AG04450 (cell line): Measurements from ENCODE around the gene PPP1R13L. TPM values are rescaled to one million over a fixed set of nuclear protein-coding genes. Genes with fewer than 3 reads are reported as not detected.
A peak's percentile ranks its signal among the peaks of the same experiment; 100 is the strongest.

Experiments
- CTCF ChIA-PET: fragments of 300-600, 350-600 bp; formaldehyde crosslinking; extraction: SDS; loops from one replicate; lab custom pipeline; 2022; ENCODE audit warnings: antibody characterized with exemption, inconsistent platforms; lab: Charles Lee
- POLR2A ChIA-PET: fragments of 350-600 bp; formaldehyde crosslinking; extraction: SDS; loops from one replicate; lab custom pipeline; 2021; ENCODE audit warnings: antibody characterized with exemption, inconsistent platforms; lab: Yijun Ruan, JAX
- DNase-seq: peaks from one replicate; pipeline ENCODE4 v3.0.0-alpha.2; 2011; ENCODE audit warnings: low read depth, low spot score
- H3K27ac ChIP-seq: one replicate; pipeline ENCODE4 v1.5.1; 2012; ENCODE audit warnings: low read depth, low read length, control low read depth
- H3K27me3 ChIP-seq: one replicate; pipeline ENCODE4 v1.6.0; 2012; ENCODE audit warnings: low read length; ENCODE audit not compliant: control insufficient read depth, insufficient read depth
- H3K4me3 ChIP-seq: 2 replicates; pipeline ENCODE4 v1.5.1; 2011; ENCODE audit warnings: mild to moderate bottlenecking, low read depth, low read length, control low read depth
- H3K9me3 ChIP-seq: 2 replicates; pipeline ENCODE4 v1.5.1; 2012; ENCODE audit warnings: low read length; ENCODE audit not compliant: control insufficient read depth, insufficient read depth
- polyA plus RNA-seq: library from polyadenylated mRNA; depleted of rRNA; stranded (reverse); fragments of >200 nt; gene quantifications from 2 replicates; pipeline ENCODE4 v1.2.3, GENCODE V29; 2011
- TF ChIP-seq, protein P1 (sequence below): IDR thresholded peaks from 2 replicates; pipeline ENCODE4 v1.5.1; 2011; ENCODE audit warnings: low read depth, low read length, control low read depth, inconsistent platforms

PPP1R13L gene
- polyA plus RNA-seq, 1 experiment, result 2.4 TPM

DNA sequence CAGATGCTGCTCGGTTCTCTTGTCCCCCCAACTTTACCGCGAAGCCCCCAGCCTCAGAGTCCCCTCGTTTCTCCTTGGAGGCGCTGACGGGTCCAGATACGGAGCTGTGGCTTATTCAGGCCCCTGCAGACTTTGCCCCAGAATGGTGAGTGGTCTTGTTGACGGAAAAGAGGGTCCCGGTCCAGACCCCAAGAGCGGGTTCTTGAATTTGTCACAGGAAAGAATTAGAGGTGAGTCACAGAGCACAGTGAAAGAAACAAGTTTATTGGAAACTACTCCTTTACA lies 2.2 kb upstream of the PPP1R13L start:
- no peaks in the 10 kb centered on the region; the same call in 1 of the 2 replicates for H3K9me3 ChIP-seq
- no peak overlapping the region for H3K27ac ChIP-seq
- no peak for DNase-seq
- POLR2A ChIA-PET, result interaction anchor here (0.6 to 1.3 kb wide), 2 partner anchors 9 to 80 kb away, joined by 3 to 4 read pairs; no protein-coding TSS in a partner anchor
- peak overlapping the region; percentile 86 for H3K4me3 ChIP-seq
- H3K27me3 ChIP-seq, result no peaks in the 10 kb centered on the region
- TF ChIP-seq, protein P1, sequence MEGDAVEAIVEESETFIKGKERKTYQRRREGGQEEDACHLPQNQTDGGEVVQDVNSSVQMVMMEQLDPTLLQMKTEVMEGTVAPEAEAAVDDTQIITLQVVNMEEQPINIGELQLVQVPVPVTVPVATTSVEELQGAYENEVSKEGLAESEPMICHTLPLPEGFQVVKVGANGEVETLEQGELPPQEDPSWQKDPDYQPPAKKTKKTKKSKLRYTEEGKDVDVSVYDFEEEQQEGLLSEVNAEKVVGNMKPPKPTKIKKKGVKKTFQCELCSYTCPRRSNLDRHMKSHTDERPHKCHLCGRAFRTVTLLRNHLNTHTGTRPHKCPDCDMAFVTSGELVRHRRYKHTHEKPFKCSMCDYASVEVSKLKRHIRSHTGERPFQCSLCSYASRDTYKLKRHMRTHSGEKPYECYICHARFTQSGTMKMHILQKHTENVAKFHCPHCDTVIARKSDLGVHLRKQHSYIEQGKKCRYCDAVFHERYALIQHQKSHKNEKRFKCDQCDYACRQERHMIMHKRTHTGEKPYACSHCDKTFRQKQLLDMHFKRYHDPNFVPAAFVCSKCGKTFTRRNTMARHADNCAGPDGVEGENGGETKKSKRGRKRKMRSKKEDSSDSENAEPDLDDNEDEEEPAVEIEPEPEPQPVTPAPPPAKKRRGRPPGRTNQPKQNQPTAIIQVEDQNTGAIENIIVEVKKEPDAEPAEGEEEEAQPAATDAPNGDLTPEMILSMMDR, result no peak
- CTCF ChIA-PET, result no interaction called here

DNA sequence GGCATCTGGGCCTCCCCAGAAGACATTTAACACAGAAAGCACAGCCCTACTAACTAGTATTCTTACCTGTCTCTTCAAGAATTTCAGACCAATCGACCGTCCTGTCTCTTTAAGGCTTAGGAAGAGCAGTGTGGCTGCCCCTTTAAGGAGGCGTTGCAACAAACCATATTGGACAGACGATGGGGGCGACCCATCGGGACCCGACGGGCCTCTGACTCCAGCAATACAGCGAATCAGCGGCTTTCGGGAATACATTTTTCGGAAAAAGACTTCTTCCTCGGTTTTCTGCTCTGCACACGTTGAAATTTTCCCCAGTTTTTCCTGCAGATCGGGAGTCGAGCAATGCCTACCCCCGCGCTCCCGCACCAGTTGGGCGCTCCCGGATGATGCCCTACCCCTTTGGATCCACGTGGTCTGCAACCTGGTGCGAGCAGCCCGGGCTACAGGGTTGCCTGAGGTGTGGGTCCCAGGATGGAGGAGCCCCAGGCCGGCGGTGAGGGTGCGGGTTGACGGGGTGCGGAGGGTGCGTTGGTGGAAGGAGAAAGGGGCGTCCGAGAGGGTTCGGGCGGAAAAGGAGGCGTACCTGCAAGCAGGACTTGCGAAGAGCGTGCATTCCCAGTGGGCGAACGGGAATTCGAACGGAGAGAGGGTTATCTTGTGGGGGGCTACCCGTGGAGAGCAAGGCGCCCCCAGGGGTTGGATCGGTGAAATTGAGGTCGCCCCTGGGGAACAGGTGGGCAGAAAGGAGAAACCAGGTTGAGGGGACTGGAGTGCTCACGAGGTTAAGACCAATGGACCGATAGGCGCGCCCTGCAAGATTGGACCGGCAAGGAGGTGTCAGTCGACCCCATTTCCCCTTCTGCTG lies 1.6 kb upstream of the PPP1R13L start, which contains the start of gene POLR1G:
Gene POLR1G (plus strand): TSS at position 419 of the 865 bp plus-strand sequence. CDS start 53 bp downstream, at position 472.
- TF ChIP-seq, protein P1, result no peak
- Histone ChIP-seq H3K9me3 (no peaks in the 10 kb centered on the region; the same call in 1 of the 2 replicates), H3K27ac (peak within 1 kb of the TSS; percentile 89), H3K27me3 (no peaks in the 10 kb centered on the region), H3K4me3 (peak within 1 kb of the TSS; percentile 86)
- POLR2A ChIA-PET, result interaction anchor here (1.0 to 1.3 kb wide), 3 partner anchors 8 to 17 kb away, joined by 3 to 9 read pairs (median 3); partner anchors contain the start of gene ERCC1
- CTCF ChIA-PET, result no interaction called here
- no peak for DNase-seq

DNA sequence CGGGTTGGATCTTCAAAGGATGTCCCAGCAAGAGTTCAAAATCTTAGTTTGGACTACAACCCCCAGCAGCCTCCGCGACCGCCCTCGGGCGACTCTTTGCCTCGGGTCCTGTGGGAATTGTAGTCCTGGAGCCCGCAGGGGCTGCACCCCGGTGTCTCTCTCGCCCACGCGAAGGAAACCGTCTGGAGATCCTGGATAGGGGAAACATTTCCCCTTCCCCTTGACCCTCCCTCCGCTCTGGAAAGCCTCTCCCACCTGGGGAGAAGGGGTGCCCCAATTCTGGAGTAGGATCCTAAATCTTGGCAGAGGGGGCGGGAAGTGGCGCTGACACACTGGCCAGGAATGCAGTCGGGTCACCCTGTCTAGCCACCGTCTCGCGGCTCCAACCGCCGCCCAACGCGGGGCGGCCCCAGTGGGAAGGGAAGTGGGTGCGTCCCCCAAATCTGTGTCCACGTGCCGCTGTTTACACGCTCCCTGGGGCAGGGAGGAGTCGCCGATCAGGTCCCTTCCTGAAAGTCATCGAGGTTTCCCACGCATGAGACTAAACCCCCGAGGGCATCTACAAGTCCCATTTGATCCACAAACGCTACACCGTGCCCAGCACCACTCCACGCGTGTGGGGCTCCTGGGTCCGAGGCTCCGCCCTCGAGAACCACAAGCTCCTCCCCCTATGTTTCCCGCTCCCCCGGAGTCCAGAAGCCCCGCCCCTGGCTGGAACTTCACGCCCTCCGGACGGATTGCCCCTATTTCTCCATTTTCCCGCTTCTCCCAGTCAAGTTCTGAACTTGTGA lies 761 bp upstream of the PPP1R13L start:
- H3K27me3 ChIP-seq, result no peaks in the 10 kb centered on the region
- no peaks in the 10 kb centered on the region; the same call in 1 of the 2 replicates for H3K9me3 ChIP-seq
- TF ChIP-seq, protein P1, result no peak
- ChIA-PET CTCF (no interaction called here), POLR2A (interaction anchor here (1.0 kb wide), 2 partner anchors 10 to 18 kb away, joined by 3 to 9 read pairs; partner anchors contain the start of gene ERCC1)
- peak overlapping the region; percentile 89 for H3K27ac ChIP-seq
- peak overlapping the region; percentile 86 for H3K4me3 ChIP-seq
- DNase-seq, result no peak

DNA sequence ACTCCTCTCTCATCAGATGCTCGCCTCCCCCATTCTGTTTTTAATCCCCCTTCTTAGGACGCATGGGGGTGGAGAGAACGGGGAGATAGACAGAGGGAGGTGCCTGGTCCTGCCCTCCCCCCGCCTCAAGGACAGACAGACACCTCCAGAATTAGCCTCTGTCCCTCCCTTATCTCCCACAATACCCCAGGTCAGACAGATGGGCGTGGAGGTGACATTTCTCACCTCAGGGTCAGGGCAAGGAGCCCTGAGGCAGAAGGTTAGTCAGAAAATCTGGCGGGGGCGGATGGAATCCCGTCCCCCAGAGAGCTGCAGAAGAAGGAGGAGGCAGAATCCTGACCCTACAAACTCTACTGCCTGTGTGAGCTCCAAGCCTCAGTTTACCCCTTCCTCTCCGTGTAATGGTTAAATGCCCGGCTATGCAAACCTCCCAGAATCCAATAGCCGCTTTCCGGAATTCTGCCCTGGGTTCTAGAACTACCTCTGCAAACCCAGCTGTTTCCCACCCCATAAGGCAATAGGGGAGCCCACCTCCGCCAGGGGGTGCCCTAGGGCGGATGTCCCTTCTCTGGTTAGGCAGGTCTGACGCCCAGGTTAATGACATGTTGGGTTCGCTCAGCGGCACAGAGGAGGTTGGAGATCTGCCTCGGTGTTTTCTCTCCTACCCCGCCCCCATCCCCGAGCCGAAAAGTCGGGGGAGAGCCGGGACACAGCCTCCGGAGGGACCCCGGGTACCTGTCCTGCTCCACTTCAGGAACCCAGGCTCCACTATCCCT lies 900 bp downstream of the PPP1R13L start:
- no peaks in the 10 kb centered on the region; the same call in 1 of the 2 replicates for H3K9me3 ChIP-seq
- TF ChIP-seq, protein P1, result peak; percentile 59
- peak overlapping the region; percentile 86 for H3K4me3 ChIP-seq
- H3K27me3 ChIP-seq, result no peaks in the 10 kb centered on the region
- no peak overlapping the region for H3K27ac ChIP-seq
- ChIA-PET POLR2A (interaction anchor here (0.6 to 0.7 kb wide), 2 partner anchors 10 to 31 kb away, joined by 3 read pairs; no protein-coding TSS in a partner anchor), CTCF (interaction anchor here (1.0 to 2.6 kb wide), 4 partner anchors 35 to 82 kb away, joined by 3 to 12 read pairs (median 3); no protein-coding TSS in a partner anchor)
- DNase-seq, result no peak
